SU-DHL-6 (cell line): ENCODE results near the gene IRX2.

Source experiments
- H2AFZ ChIP-seq: fragments of 200-600 bp; sonication (generic); 2 replicates; pipeline ENCODE4 v1.6.1; 2014; ENCODE audit warnings: low read depth, mild to moderate bottlenecking, moderate library complexity, mixed read lengths, antibody characterized with exemption, low read length; ENCODE audit not compliant: severe bottlenecking
- H3F3A ChIP-seq: fragments of 200-600 bp; shearing (Covaris generic); 2 replicates; pipeline ENCODE4 v1.6.0; 2016; ENCODE audit warnings: antibody characterized with exemption, mild to moderate bottlenecking; ENCODE audit not compliant: insufficient read depth
- H3K27ac ChIP-seq: fragments of 200-600 bp; sonication (generic); 2 replicates; pipeline ENCODE4 v1.5.1; 2016; ENCODE audit warnings: low read depth, mild to moderate bottlenecking, low read length, moderate library complexity, mixed read lengths
- H3K27me3 ChIP-seq: fragments of 200-600 bp; sonication (generic), shearing (Covaris generic); 2 replicates; pipeline ENCODE4 v1.6.0; 2014; ENCODE audit warnings: mild to moderate bottlenecking, low read length
- H3K36me3 ChIP-seq: fragments of 200-600 bp; sonication (generic); 2 replicates; pipeline ENCODE4 v1.6.1; 2014; ENCODE audit warnings: mild to moderate bottlenecking, low read length, mixed read lengths
- H3K4me2 ChIP-seq: fragments of 300-600, 200-600 bp; shearing (Covaris generic), sonication (generic); 2 replicates; pipeline ENCODE4 v1.6.0; 2014; ENCODE audit warnings: low read length, low read depth, mild to moderate bottlenecking; ENCODE audit not compliant: poor library complexity, severe bottlenecking
- H3K4me3 ChIP-seq: fragments of 200-600 bp; sonication (generic); 2 replicates; pipeline ENCODE4 v1.5.1; 2014; ENCODE audit warnings: antibody characterized with exemption, low read length, mild to moderate bottlenecking, mixed read lengths; ENCODE audit not compliant: insufficient read depth, poor library complexity, severe bottlenecking
- H3K79me2 ChIP-seq: fragments of 200-600 bp; sonication (generic); 2 replicates; pipeline ENCODE4 v1.6.1; 2014; ENCODE audit warnings: mild to moderate bottlenecking, low read length, moderate library complexity; ENCODE audit not compliant: insufficient read depth
- H3K9ac ChIP-seq: fragments of 200-600 bp; sonication (generic); 2 replicates; pipeline ENCODE4 v1.7.0; 2014; ENCODE audit warnings: mild to moderate bottlenecking, low read length
- H3K9me2 ChIP-seq: fragments of 200-600 bp; sonication (generic); replicated peaks from 2 replicates; pipeline ENCODE4 v1.6.1; 2014; ENCODE audit warnings: low read length; ENCODE audit not compliant: insufficient read depth
- H3K9me3 ChIP-seq: fragments of 200-600 bp; sonication (generic); 2 replicates; pipeline ENCODE4 v1.6.1; 2014; ENCODE audit warnings: low read length, mixed read lengths; ENCODE audit not compliant: insufficient read depth
- H4K20me1 ChIP-seq: fragments of 200-600 bp; sonication (generic); 2 replicates; pipeline ENCODE4 v1.6.1; 2014; ENCODE audit warnings: low read depth, mild to moderate bottlenecking, antibody characterized with exemption, low read length, moderate library complexity, mixed read lengths
- EZH2phosphoT487 ChIP-seq: fragments of 200-600 bp; sonication (generic), shearing (Covaris generic); conservative IDR thresholded peaks from 2 replicates; pipeline ENCODE4 v1.6.1; 2018; ENCODE audit warnings: mild to moderate bottlenecking, antibody characterized with exemption, low read length, moderate library complexity, mixed read lengths
- TF ChIP-seq, protein P1 (sequence below): fragments of 200-600 bp; sonication (generic); IDR thresholded peaks from one replicate; pipeline ENCODE4 v1.5.1; 2017; ENCODE audit warnings: antibody characterized with exemption, mild to moderate bottlenecking, low read length, moderate library complexity; ENCODE audit not compliant: insufficient read depth, poor library complexity, severe bottlenecking

Gene IRX2

DNA sequence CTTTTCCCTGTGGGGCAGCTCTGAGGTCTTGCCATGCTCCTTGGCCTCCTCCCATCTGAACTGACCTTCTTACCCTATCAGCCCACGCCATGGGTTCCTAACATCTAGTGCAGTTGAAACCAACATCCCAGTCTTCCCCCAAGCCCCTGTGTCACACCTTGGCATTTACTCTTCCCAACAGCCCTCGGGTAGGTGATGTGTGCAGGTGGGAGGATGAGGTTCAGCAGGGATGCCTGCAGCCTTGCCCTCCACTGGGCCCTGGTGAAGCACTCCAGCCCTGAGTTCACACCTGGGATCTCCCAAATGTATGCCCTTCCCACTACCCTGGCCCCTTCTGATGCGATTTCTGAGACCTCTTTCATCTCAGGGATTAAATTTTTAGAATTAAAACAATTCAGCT lies 15.5 kb downstream of the IRX2 start:
- Histone ChIP-seq H2AFZ (no peak overlapping the region), H3K9ac (no peak overlapping the region), H3F3A (no peaks in the 10 kb centered on the region), H3K4me3 (no peak overlapping the region), H3K27ac (no peak overlapping the region), H3K9me2 (no peaks in the 10 kb centered on the region), H3K27me3 (no peaks in the 10 kb centered on the region), H3K79me2 (no peaks in the 10 kb centered on the region), H3K9me3 (no peaks in the 10 kb centered on the region), H3K4me2 (no peak overlapping the region), H3K36me3 (no peaks in the 10 kb centered on the region), H4K20me1 (no peaks in the 10 kb centered on the region)
- no peak for TF ChIP-seq EZH2phosphoT487
- TF ChIP-seq, protein P1, sequence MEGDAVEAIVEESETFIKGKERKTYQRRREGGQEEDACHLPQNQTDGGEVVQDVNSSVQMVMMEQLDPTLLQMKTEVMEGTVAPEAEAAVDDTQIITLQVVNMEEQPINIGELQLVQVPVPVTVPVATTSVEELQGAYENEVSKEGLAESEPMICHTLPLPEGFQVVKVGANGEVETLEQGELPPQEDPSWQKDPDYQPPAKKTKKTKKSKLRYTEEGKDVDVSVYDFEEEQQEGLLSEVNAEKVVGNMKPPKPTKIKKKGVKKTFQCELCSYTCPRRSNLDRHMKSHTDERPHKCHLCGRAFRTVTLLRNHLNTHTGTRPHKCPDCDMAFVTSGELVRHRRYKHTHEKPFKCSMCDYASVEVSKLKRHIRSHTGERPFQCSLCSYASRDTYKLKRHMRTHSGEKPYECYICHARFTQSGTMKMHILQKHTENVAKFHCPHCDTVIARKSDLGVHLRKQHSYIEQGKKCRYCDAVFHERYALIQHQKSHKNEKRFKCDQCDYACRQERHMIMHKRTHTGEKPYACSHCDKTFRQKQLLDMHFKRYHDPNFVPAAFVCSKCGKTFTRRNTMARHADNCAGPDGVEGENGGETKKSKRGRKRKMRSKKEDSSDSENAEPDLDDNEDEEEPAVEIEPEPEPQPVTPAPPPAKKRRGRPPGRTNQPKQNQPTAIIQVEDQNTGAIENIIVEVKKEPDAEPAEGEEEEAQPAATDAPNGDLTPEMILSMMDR, result no peak

- Histone ChIP-seq H3K27me3 (no peaks in the 10 kb centered on the region), H4K20me1 (no peaks in the 10 kb centered on the region), H3K27ac (no peak overlapping the region), H3K4me3 (no peak overlapping the region), H3K9me3 (no peaks in the 10 kb centered on the region), H2AFZ (no peak overlapping the region), H3K36me3 (no peaks in the 10 kb centered on the region), H3K4me2 (no peak overlapping the region), H3F3A (no peaks in the 10 kb centered on the region), H3K79me2 (no peaks in the 10 kb centered on the region), H3K9me2 (no peaks in the 10 kb centered on the region), H3K9ac (no peak overlapping the region)
- TF ChIP-seq, protein P1, result no peak
- no peak for TF ChIP-seq EZH2phosphoT487
Observed at GRCh38 chr5:2732850-2733249, 18.6 kb downstream of the IRX2 start.

- H3K27ac ChIP-seq, result no peak overlapping the region
- no peak overlapping the region for H3K9ac ChIP-seq
- H3F3A ChIP-seq, result no peaks in the 10 kb centered on the region
- no peaks in the 10 kb centered on the region for H3K36me3 ChIP-seq
- H3K9me2 ChIP-seq, result no peaks in the 10 kb centered on the region
- H2AFZ ChIP-seq, result no peak overlapping the region
- H4K20me1 ChIP-seq, result no peaks in the 10 kb centered on the region
- no peak for TF ChIP-seq EZH2phosphoT487
- TF ChIP-seq, protein P1, result no peak
- H3K4me3 ChIP-seq, result no peak overlapping the region
- no peaks in the 10 kb centered on the region for H3K9me3 ChIP-seq
- no peaks in the 10 kb centered on the region for H3K27me3 ChIP-seq
- no peak overlapping the region for H3K4me2 ChIP-seq
- H3K79me2 ChIP-seq, result no peaks in the 10 kb centered on the region
Observed at GRCh38 chr5:2732004-2732403, 19.5 kb downstream of the IRX2 start.

- no peak overlapping the region for H3K4me2 ChIP-seq
- H4K20me1 ChIP-seq, result no peaks in the 10 kb centered on the region
- TF ChIP-seq, protein P1, result no peak
- no peak for TF ChIP-seq EZH2phosphoT487
- no peaks in the 10 kb centered on the region for H3K9me2 ChIP-seq
- H3K4me3 ChIP-seq, result no peak overlapping the region
- no peak overlapping the region for H3K9ac ChIP-seq
- H3F3A ChIP-seq, result no peaks in the 10 kb centered on the region
- H2AFZ ChIP-seq, result no peak overlapping the region
- H3K9me3 ChIP-seq, result no peaks in the 10 kb centered on the region
- H3K27ac ChIP-seq, result no peak overlapping the region
- H3K79me2 ChIP-seq, result no peaks in the 10 kb centered on the region
- no peaks in the 10 kb centered on the region for H3K36me3 ChIP-seq
- no peaks in the 10 kb centered on the region for H3K27me3 ChIP-seq
Observed at GRCh38 chr5:2729189-2729588, 22.3 kb downstream of the IRX2 start.
